ENCODE measurements around the gene ATP8B3. TPM values are rescaled to one million over a fixed set of nuclear protein-coding genes. Genes with fewer than 3 reads are reported as not detected.

Gene ATP8B3
- total and polyA plus RNA-seq, 3 donors from 2014 or later, result 33.2 to 84.2 (median 38.0) TPM

GRCh38 chr19:1736280-1736679 is 75.8 kb downstream of the ATP8B3 start:
- no peak for TF ChIP-seq POLR2A (IDR thresholded peaks at IDR 0.05)
- TF ChIP-seq, protein P1, sequence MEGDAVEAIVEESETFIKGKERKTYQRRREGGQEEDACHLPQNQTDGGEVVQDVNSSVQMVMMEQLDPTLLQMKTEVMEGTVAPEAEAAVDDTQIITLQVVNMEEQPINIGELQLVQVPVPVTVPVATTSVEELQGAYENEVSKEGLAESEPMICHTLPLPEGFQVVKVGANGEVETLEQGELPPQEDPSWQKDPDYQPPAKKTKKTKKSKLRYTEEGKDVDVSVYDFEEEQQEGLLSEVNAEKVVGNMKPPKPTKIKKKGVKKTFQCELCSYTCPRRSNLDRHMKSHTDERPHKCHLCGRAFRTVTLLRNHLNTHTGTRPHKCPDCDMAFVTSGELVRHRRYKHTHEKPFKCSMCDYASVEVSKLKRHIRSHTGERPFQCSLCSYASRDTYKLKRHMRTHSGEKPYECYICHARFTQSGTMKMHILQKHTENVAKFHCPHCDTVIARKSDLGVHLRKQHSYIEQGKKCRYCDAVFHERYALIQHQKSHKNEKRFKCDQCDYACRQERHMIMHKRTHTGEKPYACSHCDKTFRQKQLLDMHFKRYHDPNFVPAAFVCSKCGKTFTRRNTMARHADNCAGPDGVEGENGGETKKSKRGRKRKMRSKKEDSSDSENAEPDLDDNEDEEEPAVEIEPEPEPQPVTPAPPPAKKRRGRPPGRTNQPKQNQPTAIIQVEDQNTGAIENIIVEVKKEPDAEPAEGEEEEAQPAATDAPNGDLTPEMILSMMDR (IDR thresholded peaks at IDR 0.05), result no peak
- Histone ChIP-seq H3K36me3 (ENCODE audit: low read depth, missing control alignments) (no peaks in the 10 kb centered on the region), H3K27ac (no peak overlapping the region), H3K27me3 (no peaks in the 10 kb centered on the region), H3K4me3 (no peak overlapping the region), H3K4me1 (no peaks in the 10 kb centered on the region), H3K9me3 (no peaks in the 10 kb centered on the region)
- DNase-seq, result no peak
- intact Hi-C loops (cut with DNase I; ENCODE audit: low total_unique reads), result no loop called here
- 69 to 72% methylated on average over 3 of the region's 3 CpGs for WGBS, 2 donors

DNA sequence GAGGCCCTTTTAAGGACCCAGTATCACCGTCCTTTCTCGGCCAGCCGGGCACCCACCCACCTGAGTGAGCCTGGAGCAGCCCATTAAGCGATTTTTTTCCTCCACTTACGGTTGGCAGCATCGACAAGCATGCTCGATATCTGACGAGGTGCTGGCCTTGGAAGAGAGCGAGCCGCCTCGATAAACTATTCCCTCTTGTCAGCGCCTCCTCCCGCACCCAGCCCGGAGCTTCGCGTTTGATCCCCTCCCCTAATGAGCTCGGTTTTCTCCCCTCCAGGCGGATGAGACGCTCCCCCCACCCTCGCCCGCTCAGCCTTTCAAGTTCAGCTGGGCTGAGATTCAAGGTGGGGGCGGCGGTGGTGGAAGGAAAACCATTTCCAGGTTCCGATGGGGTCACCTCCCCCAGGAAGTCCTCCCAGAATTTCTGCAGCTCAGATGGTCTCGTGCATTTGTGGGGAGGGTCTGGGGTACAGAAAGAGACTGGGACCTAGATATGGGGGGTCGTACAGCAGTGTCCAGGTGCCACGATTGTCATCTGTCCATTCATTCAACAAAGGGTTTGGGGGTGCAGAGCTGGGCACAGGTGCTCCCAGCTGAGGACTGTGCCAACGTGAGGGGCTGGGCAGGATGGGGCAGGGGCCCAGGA is 77.6 kb downstream of the ATP8B3 start:
- DNase-seq, result no peak
- no peak overlapping the region for H3K4me3 ChIP-seq
- no peak overlapping the region for H3K27ac ChIP-seq
- WGBS, 2 donors, result 19 to 23% methylated on average over 23 to 28 of the region's 28 CpGs
- intact Hi-C loops (cut with DNase I; ENCODE audit: low total_unique reads), result no loop called here
- H3K27me3 ChIP-seq, result no peaks in the 10 kb centered on the region
- H3K36me3 ChIP-seq (ENCODE audit: low read depth, missing control alignments), result no peaks in the 10 kb centered on the region
- no peak for TF ChIP-seq POLR2A (IDR thresholded peaks at IDR 0.05)
- TF ChIP-seq, protein P1 (IDR thresholded peaks at IDR 0.05), result no peak
- H3K9me3 ChIP-seq, result no peaks in the 10 kb centered on the region
- no peaks in the 10 kb centered on the region for H3K4me1 ChIP-seq

MicroRNA genes within 50 kb of the gene (microRNA counts, 767-probe panel; counts per million panel counts)
- 0 to 152 counts per million in 2 donors for microRNA hsa-miR-1909-3p

Small RNAs within 50 kb of the gene (microRNA-seq; reads per million reads assigned to microRNA genes)
- 0.70 to 2.8 reads per million in 2 donors for gene MIR1909 (ENCODE audit: borderline number of aligned reads in 2 of 2, borderline replicate concordance in 1 of 2)

Other genes with a start within 250 kb of the ATP8B3 start
- gene MEX3D, start 244.0 kb downstream of the ATP8B3 start, total RNA-seq, result 100 to 1,000 TPM; 127 to 211 TPM
- 45.6 TPM for gene MEX3D, start 244.0 kb downstream of the ATP8B3 start, polyA plus RNA-seq (ENCODE audit: insufficient read depth, low read depth, low replicate concordance)
- gene MBD3, start 219.4 kb downstream of the ATP8B3 start, total RNA-seq, result 100 to 1,000 TPM; 146 to 153 TPM
- gene MBD3, start 219.4 kb downstream of the ATP8B3 start, polyA plus RNA-seq (ENCODE audit: insufficient read depth, low read depth, low replicate concordance), result 78.3 TPM
- 10 to 100 TPM; 45.8 to 60.8 TPM for gene UQCR11, start 206.8 kb downstream of the ATP8B3 start, total RNA-seq
- 105 TPM for gene UQCR11, start 206.8 kb downstream of the ATP8B3 start, polyA plus RNA-seq (ENCODE audit: insufficient read depth, low read depth, low replicate concordance)
- 100 to 1,000 TPM; 330 to 423 TPM for gene TCF3, start 159.7 kb downstream of the ATP8B3 start, total RNA-seq
- gene TCF3, start 159.7 kb downstream of the ATP8B3 start, polyA plus RNA-seq (ENCODE audit: insufficient read depth, low read depth, low replicate concordance), result 157 TPM
- gene ONECUT3, start 58.8 kb downstream of the ATP8B3 start, total RNA-seq, result under 1 TPM; 0.25 to 0.39 TPM
- 0.13 TPM for gene ONECUT3, start 58.8 kb downstream of the ATP8B3 start, polyA plus RNA-seq (ENCODE audit: insufficient read depth, low read depth, low replicate concordance)
- 100 to 1,000 TPM; 149 to 200 TPM for gene REXO1, start 36.2 kb upstream of the ATP8B3 start, total RNA-seq
- gene REXO1, start 36.2 kb upstream of the ATP8B3 start, polyA plus RNA-seq (ENCODE audit: insufficient read depth, low read depth, low replicate concordance), result 104 TPM
- gene KLF16, start 51.3 kb upstream of the ATP8B3 start, total RNA-seq, result 10 to 100 TPM; 14.7 to 26.5 TPM
- gene KLF16, start 51.3 kb upstream of the ATP8B3 start, polyA plus RNA-seq (ENCODE audit: insufficient read depth, low read depth, low replicate concordance), result 13.3 TPM
- 100 to 1,000 TPM; 127 to 140 TPM for gene ABHD17A, start 73.2 kb upstream of the ATP8B3 start, total RNA-seq
- gene ABHD17A, start 73.2 kb upstream of the ATP8B3 start, polyA plus RNA-seq (ENCODE audit: insufficient read depth, low read depth, low replicate concordance), result 51.1 TPM
- gene ADAT3, start 93.1 kb upstream of the ATP8B3 start, total RNA-seq, result 10 to 100 TPM; 10.6 to 16.7 TPM
- gene ADAT3, start 93.1 kb upstream of the ATP8B3 start, polyA plus RNA-seq (ENCODE audit: insufficient read depth, low read depth, low replicate concordance), result 1.1 TPM
- 100 to 1,000 TPM in 1 of 2 donors, 10 to 100 TPM in 1; 80.1 to 108 TPM for gene SCAMP4, start 93.1 kb upstream of the ATP8B3 start, total RNA-seq
- 50.1 TPM for gene SCAMP4, start 93.1 kb upstream of the ATP8B3 start, polyA plus RNA-seq (ENCODE audit: insufficient read depth, low read depth, low replicate concordance)
- gene CSNK1G2, start 128.9 kb upstream of the ATP8B3 start, total RNA-seq, result 100 to 1,000 TPM; 159 to 287 TPM
- 178 TPM for gene CSNK1G2, start 128.9 kb upstream of the ATP8B3 start, polyA plus RNA-seq (ENCODE audit: insufficient read depth, low read depth, low replicate concordance)
- 100 to 1,000 TPM in 1 of 2 donors, 10 to 100 TPM in 1; 61.1 to 117 TPM for gene BTBD2, start 203.4 kb upstream of the ATP8B3 start, total RNA-seq
- 43.2 TPM for gene BTBD2, start 203.4 kb upstream of the ATP8B3 start, polyA plus RNA-seq (ENCODE audit: insufficient read depth, low read depth, low replicate concordance)
- gene MKNK2, start 239.0 kb upstream of the ATP8B3 start, total RNA-seq, result 100 to 1,000 TPM in 1 of 2 donors, 10 to 100 TPM in 1; 93.0 to 103 TPM
- gene MKNK2, start 239.0 kb upstream of the ATP8B3 start, polyA plus RNA-seq (ENCODE audit: insufficient read depth, low read depth, low replicate concordance), result 76.5 TPM

Data from testis (tissue), 3 donors.